Suppressor macrophage (primary cell): ENCODE results near the gene PCSK7.

Experiments
- DNase-seq, 4 experiments: peaks; one replicate each; pipeline ENCODE4 v3.0.0-alpha.2; 2020 to 2022

Gene PCSK7

GRCh38 chr11:117181586-117182550 lies 50.0 kb downstream of the PCSK7 start:
- no peak for DNase-seq

GRCh38 chr11:117180661-117181585 lies 51.0 kb downstream of the PCSK7 start:
- DNase-seq: peak; percentile 76 to 86 (median 84)

- DNase-seq: peak; percentile 29 to 68 (median 62)
These were observed 51.9 kb downstream of the PCSK7 start for GRCh38 chr11:117180020-117180419.

GRCh38 chr11:117179048-117179999 lies 52.5 kb downstream of the PCSK7 start:
- peak; percentile 15 to 68 (median 39) for DNase-seq

- DNase-seq: peak; percentile 91 to 96 (median 94)
These were observed 53.5 kb downstream of the PCSK7 start, which contains the start of gene SIDT2 for GRCh38 chr11:117178210-117179034. SIDT2 (plus strand) TSS chr11:117178743; CDS start chr11:117179264, 521 bp downstream.

GRCh38 chr11:117177534-117178209 lies 54.2 kb downstream of the PCSK7 start:
- DNase-seq: no peak

- DNase-seq: no peak
These were observed 55.7 kb downstream of the PCSK7 start for GRCh38 chr11:117176186-117176585.

GRCh38 chr11:117175781-117176180 lies 56.1 kb downstream of the PCSK7 start:
- DNase-seq: no peak

GRCh38 chr11:117175104-117175503 lies 56.8 kb downstream of the PCSK7 start:
- no peak for DNase-seq

GRCh38 chr11:117172724-117173421 lies 59.0 kb downstream of the PCSK7 start:
- peak; percentile 38 to 68 (median 54) for DNase-seq

GRCh38 chr11:117171404-117172061 lies 60.3 kb downstream of the PCSK7 start:
- peak; percentile 75 to 89 (median 88) for DNase-seq

- no peak for DNase-seq
These were observed 60.9 kb downstream of the PCSK7 start for GRCh38 chr11:117171007-117171403.

GRCh38 chr11:117170210-117170609 lies 61.7 kb downstream of the PCSK7 start:
- DNase-seq: peak in 2 of 4 experiments; percentile 26 to 28

GRCh38 chr11:117169736-117170135 lies 62.1 kb downstream of the PCSK7 start:
- no peak for DNase-seq

GRCh38 chr11:117166491-117166890 lies 65.4 kb downstream of the PCSK7 start:
- no peak for DNase-seq

GRCh38 chr11:117160826-117161225 lies 71.0 kb downstream of the PCSK7 start:
- DNase-seq: no peak

GRCh38 chr11:117159892-117160291 lies 72.0 kb downstream of the PCSK7 start:
- DNase-seq: no peak

GRCh38 chr11:117157507-117157906 lies 74.4 kb downstream of the PCSK7 start:
- DNase-seq: no peak

GRCh38 chr11:117154468-117154867 lies 77.4 kb downstream of the PCSK7 start:
- DNase-seq: no peak
